MM.1S (cell line): ENCODE data around the gene FAM76A.

ENCODE experiments used
- CTCF ChIP-seq: fragments of 300-600 bp; sonication (generic); IDR thresholded peaks from 2 replicates; pipeline ENCODE4 v1.5.1; 2016; ENCODE audit warnings: antibody characterized with exemption, low read length, mixed read lengths
- EZH2 ChIP-seq: fragments of 300-600 bp; sonication (generic); optimal IDR thresholded peaks from 2 replicates; pipeline ENCODE3; 2017; ENCODE audit warnings: low read depth, mild to moderate bottlenecking, antibody characterized with exemption, low read length, mixed read lengths

GRCh38 chr1:27778056-27778455, 52.3 kb downstream of the FAM76A start:
- TF ChIP-seq CTCF (no peak), EZH2 (no peak)
